HG03565 (cell line): Measurements from ENCODE around the gene CADPS.

Experiments
- ATAC-seq: cut with Tn5 transposase; IDR thresholded peaks from one replicate; pipeline ENCODE4 v1.9.1; 2021; ENCODE audit warnings: mild to moderate bottlenecking, moderate library complexity; ENCODE audit not compliant: unreplicated experiment

CADPS gene

GRCh38 chr3:62379321-62379798 lies 495.9 kb downstream of the CADPS start:
- no peak for ATAC-seq

- no peak for ATAC-seq
Measured at GRCh38 chr3:62378921-62379320, 496.3 kb downstream of the CADPS start.

GRCh38 chr3:62378311-62378789 lies 496.9 kb downstream of the CADPS start:
- ATAC-seq = no peak

- ATAC-seq = no peak
Measured at GRCh38 chr3:62376906-62377877, 498.0 kb downstream of the CADPS start.

GRCh38 chr3:62376454-62376720 lies 498.8 kb downstream of the CADPS start:
- ATAC-seq = no peak

- no peak for ATAC-seq
Measured at GRCh38 chr3:62375655-62376453, 499.4 kb downstream of the CADPS start.

- no peak for ATAC-seq
Measured at GRCh38 chr3:62374341-62375218, 500.6 kb downstream of the CADPS start.

- no peak for ATAC-seq
Measured at GRCh38 chr3:62373714-62374333, 501.4 kb downstream of the CADPS start.

GRCh38 chr3:62373215-62373614 lies 502.0 kb downstream of the CADPS start, which contains the start of gene FEZF2:
FEZF2 (minus strand) TSS chr3:62373550; CDS start chr3:62372868, 682 bp downstream.
- no peak for ATAC-seq

GRCh38 chr3:62372621-62373041 lies 502.6 kb downstream of the CADPS start:
- ATAC-seq = no peak

- no peak for ATAC-seq
Measured at GRCh38 chr3:62371720-62372591, 503.3 kb downstream of the CADPS start.

GRCh38 chr3:62370858-62371719 lies 504.1 kb downstream of the CADPS start:
- no peak for ATAC-seq

- ATAC-seq = no peak
Measured at GRCh38 chr3:62370112-62370857, 504.9 kb downstream of the CADPS start.

GRCh38 chr3:62369476-62369743 lies 505.8 kb downstream of the CADPS start:
- ATAC-seq = no peak

GRCh38 chr3:62368705-62369475 lies 506.3 kb downstream of the CADPS start:
- no peak for ATAC-seq

- no peak for ATAC-seq
Measured at GRCh38 chr3:62368290-62368704, 506.9 kb downstream of the CADPS start.

GRCh38 chr3:62367763-62368195 lies 507.4 kb downstream of the CADPS start:
- no peak for ATAC-seq
